ENCODE results near the gene INSC.

DNA sequence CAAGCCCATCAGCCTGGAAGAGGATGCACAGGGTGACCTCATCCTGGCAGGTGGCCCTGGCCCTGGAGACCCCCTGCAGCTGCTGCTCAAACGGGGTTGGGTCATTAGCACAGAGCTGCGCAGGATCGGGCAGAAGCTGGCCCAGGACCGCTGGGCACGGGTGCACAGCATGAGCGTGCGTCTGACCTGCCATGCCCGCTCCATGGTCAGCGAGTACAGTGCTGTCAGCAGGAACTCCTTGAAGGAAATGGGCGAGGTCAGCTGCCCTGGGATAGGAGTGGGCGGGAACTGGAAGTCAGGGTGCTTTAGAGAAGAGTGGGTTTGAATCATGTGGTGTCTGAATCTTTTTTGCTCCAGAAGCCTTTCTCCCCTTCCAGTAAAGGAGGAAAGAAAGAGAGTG lies 61.1 kb downstream of the INSC start:
- TF ChIP-seq, protein P1, sequence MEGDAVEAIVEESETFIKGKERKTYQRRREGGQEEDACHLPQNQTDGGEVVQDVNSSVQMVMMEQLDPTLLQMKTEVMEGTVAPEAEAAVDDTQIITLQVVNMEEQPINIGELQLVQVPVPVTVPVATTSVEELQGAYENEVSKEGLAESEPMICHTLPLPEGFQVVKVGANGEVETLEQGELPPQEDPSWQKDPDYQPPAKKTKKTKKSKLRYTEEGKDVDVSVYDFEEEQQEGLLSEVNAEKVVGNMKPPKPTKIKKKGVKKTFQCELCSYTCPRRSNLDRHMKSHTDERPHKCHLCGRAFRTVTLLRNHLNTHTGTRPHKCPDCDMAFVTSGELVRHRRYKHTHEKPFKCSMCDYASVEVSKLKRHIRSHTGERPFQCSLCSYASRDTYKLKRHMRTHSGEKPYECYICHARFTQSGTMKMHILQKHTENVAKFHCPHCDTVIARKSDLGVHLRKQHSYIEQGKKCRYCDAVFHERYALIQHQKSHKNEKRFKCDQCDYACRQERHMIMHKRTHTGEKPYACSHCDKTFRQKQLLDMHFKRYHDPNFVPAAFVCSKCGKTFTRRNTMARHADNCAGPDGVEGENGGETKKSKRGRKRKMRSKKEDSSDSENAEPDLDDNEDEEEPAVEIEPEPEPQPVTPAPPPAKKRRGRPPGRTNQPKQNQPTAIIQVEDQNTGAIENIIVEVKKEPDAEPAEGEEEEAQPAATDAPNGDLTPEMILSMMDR (conservative IDR thresholded peaks at IDR 0.05): no peak
- TF ChIP-seq ZFX (IDR thresholded peaks at IDR 0.05): no peak
